Liver (tissue), 9 donors: ENCODE data around the gene CLDN6. TPM values are rescaled to one million over a fixed set of nuclear protein-coding genes. Genes with fewer than 3 reads are reported as not detected.

ENCODE experiments used
- DNase-seq: peaks from one replicate; pipeline ENCODE4 v3.0.0-alpha.2; 2017; ENCODE audit warnings: low spot score
- H3K27ac ChIP-seq, 2 donors: one replicate each; pipeline ENCODE4 v1.7.0; 2013; ENCODE audit warnings: inconsistent platforms in 2 of 2, low read length in 2 of 2, control low read depth in 1 of 2, low read depth in 1 of 2, mild to moderate bottlenecking in 1 of 2
- H3K27me3 ChIP-seq, 4 donors: one replicate each; pipeline versions ENCODE4 v1.6.1 to v1.7.0; 2013; ENCODE audit warnings: low read length in 3 of 4, inconsistent platforms in 1 of 4, mild to moderate bottlenecking in 1 of 4, moderate library complexity in 1 of 4; ENCODE audit not compliant: control insufficient read depth in 4 of 4, insufficient read depth in 4 of 4
- H3K36me3 ChIP-seq, 4 donors: one replicate each; pipeline versions ENCODE4 v1.6.1 to v1.7.0; 2013; ENCODE audit warnings: low read length in 3 of 4, mild to moderate bottlenecking in 3 of 4, low read depth in 1 of 4, moderate library complexity in 1 of 4; ENCODE audit not compliant: control insufficient read depth in 4 of 4, insufficient read depth in 3 of 4
- H3K4me1 ChIP-seq, 4 donors: one replicate each; pipeline versions ENCODE4 v1.6.1 to v1.7.0; 2013; ENCODE audit warnings: low read length in 3 of 4, mild to moderate bottlenecking in 3 of 4, moderate library complexity in 1 of 4; ENCODE audit not compliant: control insufficient read depth in 4 of 4, insufficient read depth in 4 of 4
- H3K4me3 ChIP-seq, 3 donors: one replicate each; pipeline versions ENCODE4 v1.6.1 to v1.7.0; 2013; ENCODE audit warnings: low read length in 3 of 3, control low read depth in 1 of 3, low read depth in 1 of 3, mild to moderate bottlenecking in 1 of 3
- H3K9ac ChIP-seq, 2 donors: one replicate each; pipeline ENCODE4 v1.7.0; 2013; ENCODE audit warnings: low read length in 2 of 2, mild to moderate bottlenecking in 2 of 2, moderate library complexity in 2 of 2, control low read depth in 1 of 2, low read depth in 1 of 2
- H3K9me3 ChIP-seq, 4 donors: one replicate each; pipeline versions ENCODE4 v1.6.1 to v1.7.0; 2013; ENCODE audit warnings: low read length in 3 of 4; ENCODE audit not compliant: control insufficient read depth in 4 of 4
- ATF3 ChIP-seq: IDR thresholded peaks from 2 replicates; pipeline ENCODE4 v1.6.1; 2016; ENCODE audit warnings: antibody characterized with exemption
- EGR1 ChIP-seq, 2 donors: IDR thresholded peaks; 2 replicates each; pipeline ENCODE4 v1.6.1; 2016 to 2018; ENCODE audit warnings: antibody characterized with exemption in 2 of 2, low read depth in 2 of 2
- FOXA1 ChIP-seq: IDR thresholded peaks from 2 replicates; pipeline ENCODE4 v1.6.1; 2016; ENCODE audit warnings: antibody characterized with exemption
- FOXA2 ChIP-seq: IDR thresholded peaks from 2 replicates; pipeline ENCODE4 v1.6.1; 2016; ENCODE audit warnings: antibody characterized with exemption
- GABPA ChIP-seq, 2 donors: IDR thresholded peaks in 1 of 2; conservative IDR thresholded peaks in 1 of 2; 2 replicates each; pipeline ENCODE4 v1.6.1; 2016; ENCODE audit warnings: antibody characterized with exemption in 2 of 2, mild to moderate bottlenecking in 1 of 2, moderate library complexity in 1 of 2
- HNF4A ChIP-seq, 2 donors: conservative IDR thresholded peaks; 2 replicates each; pipeline ENCODE4 v1.6.1; 2016; ENCODE audit warnings: antibody characterized with exemption in 2 of 2, mild to moderate bottlenecking in 2 of 2
- HNF4G ChIP-seq: IDR thresholded peaks from 2 replicates; pipeline ENCODE4 v1.6.1; 2016; ENCODE audit warnings: antibody characterized with exemption
- JUND ChIP-seq, 2 donors: IDR thresholded peaks; 2 replicates each; pipeline ENCODE4 v1.6.1; 2016; ENCODE audit warnings: antibody characterized with exemption in 2 of 2
- MAX ChIP-seq: IDR thresholded peaks from 2 replicates; pipeline ENCODE4 v1.6.1; 2016; ENCODE audit warnings: antibody characterized with exemption
- NR2F2 ChIP-seq: IDR thresholded peaks from 2 replicates; pipeline ENCODE4 v1.6.1; 2016; ENCODE audit warnings: antibody characterized with exemption
- RAD21 ChIP-seq, 2 donors: IDR thresholded peaks; 2 replicates each; pipeline ENCODE4 v1.6.1; 2016; ENCODE audit warnings: antibody characterized with exemption in 2 of 2, mild to moderate bottlenecking in 2 of 2
- REST ChIP-seq: IDR thresholded peaks from 2 replicates; pipeline ENCODE4 v1.6.1; 2016; ENCODE audit warnings: antibody characterized with exemption, mild to moderate bottlenecking
- RXRA ChIP-seq, 2 donors: IDR thresholded peaks; 2 replicates each; pipeline ENCODE4 v1.6.1; 2017 to 2018; ENCODE audit warnings: antibody characterized with exemption in 2 of 2, mild to moderate bottlenecking in 1 of 2
- SP1 ChIP-seq: IDR thresholded peaks from 2 replicates; pipeline ENCODE4 v1.6.1; 2018; ENCODE audit warnings: antibody characterized with exemption, mild to moderate bottlenecking
- TAF1 ChIP-seq: conservative IDR thresholded peaks from 2 replicates; pipeline ENCODE4 v1.6.1; 2016; ENCODE audit warnings: antibody characterized with exemption, mild to moderate bottlenecking
- YY1 ChIP-seq: IDR thresholded peaks from 2 replicates; pipeline ENCODE4 v1.6.1; 2016; ENCODE audit warnings: antibody characterized with exemption, mild to moderate bottlenecking
- ZBTB33 ChIP-seq: IDR thresholded peaks from 2 replicates; pipeline ENCODE4 v1.6.1; 2016; ENCODE audit warnings: antibody characterized with exemption
- WGBS: extraction: QIAGEN DNeasy Blood & Tissue Kit; methylation state at CpG from one replicate; pipeline ENCODE4 v1.1.7; 2013; 5-methylcytosine and 5-hydroxymethylcytosine counted together
- polyA plus RNA-seq, 2 donors: library from polyadenylated mRNA; stranded (reverse) in 1 of 2; unstranded in 1 of 2; fragments of 200-250 nt in 1 of 2; fragments of >200 nt in 1 of 2; fragmentation: Nextera tagmentation in 1 of 2; extraction: Ambion mirVana in 1 of 2; gene quantifications; one replicate each; pipeline versions ENCODE4 v1.2.1 to v1.2.3, GENCODE V29; 2013 to 2015
- total RNA-seq, 2 donors: library from RNA; depleted of rRNA; stranded (reverse); fragments of >200 nt; gene quantifications; one replicate each; pipeline ENCODE4 v1.2.3, GENCODE V29; 2014
- TF ChIP-seq, protein P1 (sequence below): fragments of 150-350 bp; IDR thresholded peaks from 2 replicates; pipeline ENCODE4 v1.5.1; 2017; ENCODE audit warnings: improper control_type of control experiment, low read depth, low read length; ENCODE audit not compliant: missing input control
- donor health status: healthy.
- donor health status: healthy.
- donor health status: healthy.
- donor health status: healthy.
- donor health status: healthy.

CLDN6 gene
- total and polyA plus RNA-seq, 4 donors, result 0.75 TPM; not detected in 3

- DNase-seq, result no peak
- 48% methylated on average over 26 of the region's 26 CpGs for WGBS
Observed at GRCh38 chr16:3065742-3066439, 47.9 kb upstream of the CLDN6 start.

GRCh38 chr16:3065069-3065741 is 47.2 kb upstream of the CLDN6 start, which contains the start of gene IL32:
TSS of gene IL32 (plus strand) at chr16:3065640. CDS start at chr16:3065812, 172 bp downstream.
- H3K4me3 ChIP-seq, result peak within 1 kb of the TSS; percentile 51 to 89 (median 84)
- peaks cover 0 to 9% (median 3%) of the 10 kb centered on the region in 4 donors for H3K36me3 ChIP-seq
- peak within 1 kb of the TSS; percentile 84 to 97 for H3K9ac ChIP-seq
- no peaks in the 10 kb centered on the region for H3K9me3 ChIP-seq
- H3K27ac ChIP-seq, result peak within 1 kb of the TSS; percentile 82 to 88
- WGBS, result 29% methylated on average over 13 of the region's 13 CpGs
- H3K4me1 ChIP-seq, result peaks cover under 1 to 15% (median 8%) of the 10 kb centered on the region in 4 donors
- no peaks in the 10 kb centered on the region for H3K27me3 ChIP-seq
- DNase-seq, result peak; percentile 46
- TF ChIP-seq EGR1 (IDR thresholded peaks at IDR 0.05; ENCODE audit: low read depth in 2 of 2), result no peak
- peak; percentile 77 for TF ChIP-seq ATF3
- peak; percentile 24 for TF ChIP-seq TAF1
- TF ChIP-seq NR2F2, result peak; percentile 46
- peak; percentile 93 for TF ChIP-seq HNF4G
- TF ChIP-seq HNF4A (conservative IDR thresholded peaks at IDR 0.05), result peak; percentile 99 to 100
- TF ChIP-seq JUND (IDR thresholded peaks at IDR 0.05), result peak; percentile 94
- peak; percentile 56 for TF ChIP-seq YY1
- TF ChIP-seq RXRA (IDR thresholded peaks at IDR 0.05), result peak; percentile 86 to 89
- TF ChIP-seq GABPA (IDR thresholded peaks at IDR 0.05 in 1 of 2, conservative IDR thresholded peaks at IDR 0.05 in 1 of 2), result peak in 1 of 2 donors; percentile 37
- peak; percentile 72 for TF ChIP-seq MAX
- TF ChIP-seq SP1, result peak; percentile 91
- TF ChIP-seq RAD21 (IDR thresholded peaks at IDR 0.05), result no peak
- no peak for TF ChIP-seq FOXA1
- TF ChIP-seq, protein P1, sequence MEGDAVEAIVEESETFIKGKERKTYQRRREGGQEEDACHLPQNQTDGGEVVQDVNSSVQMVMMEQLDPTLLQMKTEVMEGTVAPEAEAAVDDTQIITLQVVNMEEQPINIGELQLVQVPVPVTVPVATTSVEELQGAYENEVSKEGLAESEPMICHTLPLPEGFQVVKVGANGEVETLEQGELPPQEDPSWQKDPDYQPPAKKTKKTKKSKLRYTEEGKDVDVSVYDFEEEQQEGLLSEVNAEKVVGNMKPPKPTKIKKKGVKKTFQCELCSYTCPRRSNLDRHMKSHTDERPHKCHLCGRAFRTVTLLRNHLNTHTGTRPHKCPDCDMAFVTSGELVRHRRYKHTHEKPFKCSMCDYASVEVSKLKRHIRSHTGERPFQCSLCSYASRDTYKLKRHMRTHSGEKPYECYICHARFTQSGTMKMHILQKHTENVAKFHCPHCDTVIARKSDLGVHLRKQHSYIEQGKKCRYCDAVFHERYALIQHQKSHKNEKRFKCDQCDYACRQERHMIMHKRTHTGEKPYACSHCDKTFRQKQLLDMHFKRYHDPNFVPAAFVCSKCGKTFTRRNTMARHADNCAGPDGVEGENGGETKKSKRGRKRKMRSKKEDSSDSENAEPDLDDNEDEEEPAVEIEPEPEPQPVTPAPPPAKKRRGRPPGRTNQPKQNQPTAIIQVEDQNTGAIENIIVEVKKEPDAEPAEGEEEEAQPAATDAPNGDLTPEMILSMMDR, result no peak
- TF ChIP-seq FOXA2, result no peak
- peak; percentile 75 for TF ChIP-seq REST

More at GRCh38 chr16:3065742-3066439, 47.9 kb upstream of the CLDN6 start:
- H3K4me1 ChIP-seq, result peaks cover 0 to 9% (median 5%) of the 10 kb centered on the region in 4 donors
- H3K4me3 ChIP-seq, result peak overlapping the region; percentile 51 to 89 (median 84)
- TF ChIP-seq RXRA (IDR thresholded peaks at IDR 0.05), result peak; percentile 33 to 56
- no peak for TF ChIP-seq FOXA1
- TF ChIP-seq HNF4A (conservative IDR thresholded peaks at IDR 0.05), result peak in 1 of 2 donors; percentile 23
- peak; percentile 18 for TF ChIP-seq TAF1
- no peak for TF ChIP-seq MAX
- no peak for TF ChIP-seq ZBTB33
- H3K36me3 ChIP-seq, result peaks cover 0 to 9% (median 3%) of the 10 kb centered on the region in 4 donors
- no peaks in the 10 kb centered on the region for H3K27me3 ChIP-seq
- H3K9me3 ChIP-seq, result no peaks in the 10 kb centered on the region
- H3K27ac ChIP-seq, result peak overlapping the region; percentile 82 to 88
- peak overlapping the region; percentile 84 to 97 for H3K9ac ChIP-seq
